Caco-2 (cell line): ENCODE results near the gene PPA1. TPM values are rescaled to one million over a fixed set of nuclear protein-coding genes. Genes with fewer than 3 reads are reported as not detected.

ENCODE experiments used
- BruUV-seq: library from RNA; stranded (reverse); fragments of 400-500 nt; replicated peaks from 2 replicates; lab custom pipeline; 2021; lab: Mats Ljungman, UMichigan
- CTCF ChIA-PET: fragments of 300-600 bp; sonication (Branson Sonifier 250); formaldehyde crosslinking; loops from one replicate; lab custom pipeline; 2022; ENCODE audit warnings: antibody characterized with exemption; lab: Charles Lee
- POLR2A ChIA-PET: fragments of 300-600 bp; sonication (Branson Sonifier 250); formaldehyde crosslinking; loops from one replicate; lab custom pipeline; 2022; ENCODE audit warnings: antibody characterized with exemption; lab: Charles Lee
- DNase-seq, 2 experiments: peaks; one replicate each; pipeline versions ENCODE4 v3.0.0 to v3.0.0-alpha.2; 2020 to 2022
- H3K27me3 ChIP-seq: replicated peaks from 2 replicates; pipeline ENCODE4 v1.6.0; 2011; ENCODE audit warnings: low read length; ENCODE audit not compliant: control insufficient read depth, insufficient read depth
- H3K36me3 ChIP-seq: 2 replicates; pipeline ENCODE4 v1.5.1; 2011; ENCODE audit warnings: low read length; ENCODE audit not compliant: control insufficient read depth, insufficient read depth
- H3K4me1 ChIP-seq: fragments of 250-450 bp; sonication (Bioruptor Pico); 2 replicates; pipeline ENCODE4 v1.5.1; 2020; ENCODE audit warnings: mild to moderate bottlenecking
- H3K4me3 ChIP-seq: 2 replicates; pipeline ENCODE4 v1.5.1; 2011; ENCODE audit warnings: low read depth, mild to moderate bottlenecking, control low read depth, low read length
- H3K9me3 ChIP-seq: fragments of 250-450 bp; sonication (Bioruptor Pico); 2 replicates; pipeline ENCODE4 v1.5.1; 2020; ENCODE audit warnings: mild to moderate bottlenecking, moderate library complexity
- H3K27ac Mint-ChIP-seq: one replicate; pipeline ENCODE4 v1.8.0; 2022; ENCODE audit warnings: mixed read lengths; ENCODE audit not compliant: unreplicated experiment
- H3K27me3 Mint-ChIP-seq: one replicate; pipeline ENCODE4 v1.8.0; 2022; ENCODE audit warnings: mixed read lengths; ENCODE audit not compliant: insufficient read depth, unreplicated experiment
- H3K36me3 Mint-ChIP-seq: one replicate; pipeline ENCODE4 v1.8.0; 2022; ENCODE audit warnings: mild to moderate bottlenecking, mixed read lengths; ENCODE audit not compliant: insufficient read depth, unreplicated experiment
- H3K4me1 Mint-ChIP-seq: one replicate; pipeline ENCODE4 v1.8.0; 2022; ENCODE audit warnings: low read depth, mixed read lengths; ENCODE audit not compliant: unreplicated experiment
- H3K4me3 Mint-ChIP-seq: one replicate; pipeline ENCODE4 v1.8.0; 2022; ENCODE audit warnings: mild to moderate bottlenecking, moderate library complexity, mixed read lengths; ENCODE audit not compliant: unreplicated experiment
- H3K9me3 Mint-ChIP-seq: one replicate; pipeline ENCODE4 v1.8.0; 2022; ENCODE audit warnings: mixed read lengths; ENCODE audit not compliant: unreplicated experiment
- intact Hi-C: fragments of 100-400 bp; cut with micrococcal nuclease; formaldehyde crosslinking; loops from one replicate; pipeline ENCODE4 v1.10.0; 2022; ENCODE audit not compliant: unreplicated experiment
- total RNA-seq: library from RNA; stranded (reverse); gene quantifications from 2 replicates; pipeline ENCODE4 v1.2.3, GENCODE V29; 2022
- TF ChIP-seq, protein P1 (sequence below), 2 experiments: fragments of 200-600 bp in 1 of 2; IDR thresholded peaks; 1 replicate in 1 of 2; 2 replicates in 1 of 2; pipeline versions ENCODE4 v1.5.1 to v1.8.0; 2011 to 2022; ENCODE audit warnings: antibody characterized with exemption in 1 of 2, control low read depth in 1 of 2, inconsistent platforms in 1 of 2, low read depth in 1 of 2, low read length in 1 of 2, mild to moderate bottlenecking in 1 of 2, moderate library complexity in 1 of 2; ENCODE audit not compliant: insufficient read depth in 1 of 2, severe bottlenecking in 1 of 2, unreplicated experiment in 1 of 2

The PPA1 gene
- total RNA-seq, 1 experiment from 2014 or later = 350 TPM

DNA sequence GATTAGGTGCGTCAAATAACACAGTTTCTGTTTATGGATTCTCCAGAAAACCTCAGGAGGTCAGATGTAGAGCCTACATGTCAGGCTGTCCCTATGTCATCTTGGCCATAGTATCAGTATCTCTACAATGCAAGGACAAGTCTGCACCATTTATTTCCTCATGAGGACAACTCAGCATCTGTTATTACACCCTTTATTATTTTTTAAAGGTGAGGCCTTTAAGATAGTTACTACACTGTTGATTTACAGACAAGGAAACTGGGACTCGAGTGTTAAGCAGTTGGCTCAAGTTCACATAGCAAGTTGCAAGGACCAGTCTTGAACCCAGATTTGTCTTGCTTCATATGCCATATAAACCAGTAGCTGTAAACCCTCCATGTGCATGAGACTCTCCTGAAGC lies 23.2 kb upstream of the PPA1 start:
- BruUV-seq = no TSS peak
- ChIA-PET CTCF (interaction anchor here (0.7 to 2.4 kb wide), 3 partner anchors 9 to 35 kb away, joined by 4 to 9 read pairs (median 5); no protein-coding TSS in a partner anchor), POLR2A (no interaction called here)
- H3K4me3 ChIP-seq = no peak overlapping the region
- H3K36me3 ChIP-seq = no peaks in the 10 kb centered on the region
- DNase-seq = no peak
- intact Hi-C loops = no loop called here
- Mint-ChIP-seq H3K9me3 (peaks cover 8% of the 10 kb centered on the region), H3K4me1 (peaks cover 16% of the 10 kb centered on the region), H3K27ac (no peak overlapping the region), H3K36me3 (peaks cover 4% of the 10 kb centered on the region), H3K4me3 (no peak overlapping the region), H3K27me3 (no peaks in the 10 kb centered on the region)
- TF ChIP-seq, protein P1, sequence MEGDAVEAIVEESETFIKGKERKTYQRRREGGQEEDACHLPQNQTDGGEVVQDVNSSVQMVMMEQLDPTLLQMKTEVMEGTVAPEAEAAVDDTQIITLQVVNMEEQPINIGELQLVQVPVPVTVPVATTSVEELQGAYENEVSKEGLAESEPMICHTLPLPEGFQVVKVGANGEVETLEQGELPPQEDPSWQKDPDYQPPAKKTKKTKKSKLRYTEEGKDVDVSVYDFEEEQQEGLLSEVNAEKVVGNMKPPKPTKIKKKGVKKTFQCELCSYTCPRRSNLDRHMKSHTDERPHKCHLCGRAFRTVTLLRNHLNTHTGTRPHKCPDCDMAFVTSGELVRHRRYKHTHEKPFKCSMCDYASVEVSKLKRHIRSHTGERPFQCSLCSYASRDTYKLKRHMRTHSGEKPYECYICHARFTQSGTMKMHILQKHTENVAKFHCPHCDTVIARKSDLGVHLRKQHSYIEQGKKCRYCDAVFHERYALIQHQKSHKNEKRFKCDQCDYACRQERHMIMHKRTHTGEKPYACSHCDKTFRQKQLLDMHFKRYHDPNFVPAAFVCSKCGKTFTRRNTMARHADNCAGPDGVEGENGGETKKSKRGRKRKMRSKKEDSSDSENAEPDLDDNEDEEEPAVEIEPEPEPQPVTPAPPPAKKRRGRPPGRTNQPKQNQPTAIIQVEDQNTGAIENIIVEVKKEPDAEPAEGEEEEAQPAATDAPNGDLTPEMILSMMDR (IDR thresholded peaks at IDR 0.05; ENCODE audit: insufficient read depth in 1 of 2, low read depth in 1 of 2, low read length in 1 of 2, severe bottlenecking in 1 of 2, unreplicated experiment in 1 of 2) = no peak
- H3K27me3 ChIP-seq = no peaks in the 10 kb centered on the region
- H3K9me3 ChIP-seq = peaks cover 11% of the 10 kb centered on the region
- H3K4me1 ChIP-seq = peaks cover 24% of the 10 kb centered on the region

DNA sequence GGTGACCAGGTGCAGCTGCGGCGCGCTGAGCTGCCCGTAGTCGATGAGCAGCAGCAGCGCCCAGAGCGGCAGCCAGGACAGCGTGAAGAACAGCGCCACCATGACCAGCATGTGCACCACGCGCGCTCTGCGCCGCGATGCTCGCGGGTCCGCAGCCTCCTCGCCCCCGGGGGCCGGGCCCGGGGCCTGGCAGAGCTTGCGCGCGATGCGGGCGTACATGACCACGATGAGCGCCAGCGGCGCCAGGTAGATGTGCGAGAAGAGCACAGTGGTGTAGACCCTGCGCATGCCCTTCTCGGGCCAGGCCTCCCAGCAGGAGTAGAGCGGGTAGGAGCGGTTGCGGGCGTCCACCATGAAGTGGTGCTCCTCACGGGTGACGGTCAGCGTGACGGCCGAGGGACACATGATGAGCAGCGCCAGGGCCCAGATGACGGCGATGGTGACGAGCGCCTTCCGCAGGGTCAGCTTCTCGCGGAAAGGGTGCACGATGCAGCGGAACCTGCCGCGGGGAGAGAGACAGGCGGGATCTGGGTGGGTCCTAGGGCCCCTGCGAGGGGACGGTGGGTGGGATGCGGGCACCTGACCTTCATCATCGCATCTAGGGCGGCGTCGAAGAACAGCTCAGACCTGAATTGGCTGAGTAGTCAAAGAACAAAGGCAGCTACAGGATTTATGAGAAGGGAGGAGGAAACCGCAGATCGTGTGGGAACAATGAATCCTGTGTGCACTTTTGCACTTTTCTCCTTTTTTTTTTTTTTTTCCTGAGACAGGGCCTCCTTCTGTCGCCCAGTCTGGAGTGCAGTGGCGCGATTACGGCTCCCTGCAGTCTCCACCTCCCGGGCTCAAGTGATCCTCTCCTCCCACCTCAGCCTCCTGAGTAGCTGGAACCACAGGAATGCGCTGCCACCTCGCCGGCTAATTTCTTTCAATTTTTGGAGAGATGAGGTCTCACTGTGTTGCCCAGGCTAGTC lies 22.4 kb upstream of the PPA1 start:
- no peaks in the 10 kb centered on the region for H3K27me3 ChIP-seq
- no peaks in the 10 kb centered on the region for H3K36me3 ChIP-seq
- peaks cover 4% of the 10 kb centered on the region; the same call in 1 of the 2 replicates for H3K9me3 ChIP-seq
- Mint-ChIP-seq H3K9me3 (no peaks in the 10 kb centered on the region), H3K27ac (no peak overlapping the region), H3K4me1 (peaks cover 16% of the 10 kb centered on the region), H3K27me3 (no peaks in the 10 kb centered on the region), H3K36me3 (peaks cover 4% of the 10 kb centered on the region), H3K4me3 (no peak overlapping the region)
- peak in 1 of 2 experiments; percentile 68 for DNase-seq
- no TSS peak for BruUV-seq
- TF ChIP-seq, protein P1 (IDR thresholded peaks at IDR 0.05; ENCODE audit: insufficient read depth in 1 of 2, low read depth in 1 of 2, low read length in 1 of 2, severe bottlenecking in 1 of 2, unreplicated experiment in 1 of 2) = no peak
- POLR2A ChIA-PET = no interaction called here
- CTCF ChIA-PET = interaction anchor here (0.6 to 2.4 kb wide), 7 partner anchors 9 to 138 kb away, joined by 3 to 9 read pairs (median 3); no protein-coding TSS in a partner anchor
- no peak overlapping the region for H3K4me3 ChIP-seq
- intact Hi-C loops = no loop called here
- H3K4me1 ChIP-seq = peaks cover 24% of the 10 kb centered on the region

DNA sequence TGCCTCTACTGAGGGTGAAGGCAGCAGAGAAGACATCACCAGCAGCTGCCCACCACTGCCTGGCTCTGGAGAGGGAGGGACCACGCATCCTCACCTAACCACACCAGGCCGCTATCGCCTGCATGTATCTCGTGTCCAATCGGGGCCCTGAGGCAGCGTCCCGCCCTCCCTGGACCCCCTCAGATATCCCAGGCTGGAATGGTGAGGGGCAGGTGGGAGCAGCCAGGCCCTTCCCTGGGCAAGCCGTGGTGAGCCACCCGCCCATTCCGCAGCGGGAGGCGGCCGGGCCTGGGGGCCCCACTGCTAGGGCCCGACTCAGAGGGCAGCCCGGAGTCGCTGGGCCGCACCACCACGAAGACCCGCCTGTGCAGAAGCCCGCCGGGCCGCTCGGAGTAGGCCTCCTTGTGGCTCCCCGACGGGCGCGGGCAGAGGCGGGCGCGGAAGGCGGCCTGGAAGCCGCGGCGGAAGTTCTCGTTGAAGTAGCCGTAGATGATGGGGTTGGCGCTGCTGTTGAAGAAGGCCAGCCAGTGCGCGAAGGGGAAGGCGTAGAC lies 21.6 kb upstream of the PPA1 start:
- peaks cover 24% of the 10 kb centered on the region for H3K4me1 ChIP-seq
- no peak overlapping the region for H3K4me3 ChIP-seq
- no peaks in the 10 kb centered on the region for H3K27me3 ChIP-seq
- no TSS peak for BruUV-seq
- H3K36me3 ChIP-seq = no peaks in the 10 kb centered on the region
- ChIA-PET CTCF (interaction anchor here (0.8 to 2.4 kb wide), 2 partner anchors 10 to 14 kb away, joined by 3 to 8 read pairs; no protein-coding TSS in a partner anchor), POLR2A (no interaction called here)
- Mint-ChIP-seq H3K27ac (no peak overlapping the region), H3K27me3 (no peaks in the 10 kb centered on the region), H3K4me3 (no peak overlapping the region), H3K4me1 (peaks cover 16% of the 10 kb centered on the region), H3K9me3 (no peaks in the 10 kb centered on the region), H3K36me3 (peaks cover 4% of the 10 kb centered on the region)
- peaks cover 4% of the 10 kb centered on the region; the same call in 1 of the 2 replicates for H3K9me3 ChIP-seq
- TF ChIP-seq, protein P1 (IDR thresholded peaks at IDR 0.05; ENCODE audit: insufficient read depth in 1 of 2, low read depth in 1 of 2, low read length in 1 of 2, severe bottlenecking in 1 of 2, unreplicated experiment in 1 of 2) = no peak
- DNase-seq = peak in 1 of 2 experiments; percentile 34
- intact Hi-C loops = no loop called here
